HG02763 (cell line): Measurements from ENCODE around the gene HEXD.
A peak's percentile ranks its signal among the peaks of the same experiment; 100 is the strongest.
"Not testable (repeated sequence)": the region's sequence is repeated elsewhere in the genome, so short reads cannot be mapped to it uniquely, and the experiment has no call there.

ENCODE experiments used
- ATAC-seq: cut with Tn5 transposase; IDR thresholded peaks from one replicate; pipeline ENCODE4 v1.9.1; 2021; ENCODE audit warnings: mild to moderate bottlenecking, moderate library complexity; ENCODE audit not compliant: unreplicated experiment

HEXD gene

GRCh38 chr17:82453151-82453550 is 35.0 kb downstream of the HEXD start:
- not testable (repeated sequence) for ATAC-seq

GRCh38 chr17:82453706-82454105 is 35.6 kb downstream of the HEXD start:
- ATAC-seq: not testable (repeated sequence)

GRCh38 chr17:82457073-82457928 is 39.2 kb downstream of the HEXD start:
- ATAC-seq: no peak

GRCh38 chr17:82457929-82458178 is 39.7 kb downstream of the HEXD start:
- no peak for ATAC-seq

GRCh38 chr17:82458179-82458884 is 40.2 kb downstream of the HEXD start, which contains the start of gene NARF:
Gene NARF, plus strand, starts transcription at chr17:82458741. Its CDS starts 63 bp downstream, at chr17:82458804.
- peak; percentile 94 for ATAC-seq

- ATAC-seq: no peak
These were observed 40.8 kb downstream of the HEXD start for GRCh38 chr17:82458885-82459424.

GRCh38 chr17:82459936-82460335 is 41.8 kb downstream of the HEXD start:
- ATAC-seq: not testable (repeated sequence)

- ATAC-seq: no peak
These were observed 43.8 kb downstream of the HEXD start for GRCh38 chr17:82461827-82462524.

GRCh38 chr17:82463391-82463790 is 45.2 kb downstream of the HEXD start:
- ATAC-seq: no peak

- no peak for ATAC-seq
These were observed 45.9 kb downstream of the HEXD start for GRCh38 chr17:82463925-82464566.

- ATAC-seq: no peak
These were observed 46.4 kb downstream of the HEXD start for GRCh38 chr17:82464567-82464929.

GRCh38 chr17:82465023-82465603 is 47.0 kb downstream of the HEXD start:
- no peak for ATAC-seq

- no peak for ATAC-seq
These were observed 50.5 kb downstream of the HEXD start for GRCh38 chr17:82468692-82469091.

- ATAC-seq: no peak
These were observed 51.9 kb downstream of the HEXD start for GRCh38 chr17:82470065-82470464.

GRCh38 chr17:82474223-82475010 is 56.3 kb downstream of the HEXD start:
- ATAC-seq: no peak

- ATAC-seq: no peak
These were observed 57.3 kb downstream of the HEXD start for GRCh38 chr17:82475458-82475857.

- ATAC-seq: no peak
These were observed 59.8 kb downstream of the HEXD start for GRCh38 chr17:82477934-82478333.

GRCh38 chr17:82479602-82480001 is 61.5 kb downstream of the HEXD start:
- no peak for ATAC-seq

GRCh38 chr17:82480318-82480717 is 62.2 kb downstream of the HEXD start:
- ATAC-seq: no peak

- ATAC-seq: no peak
These were observed 65.1 kb downstream of the HEXD start for GRCh38 chr17:82483204-82483660.
